ENCODE results near the gene SLC4A9.

Gene SLC4A9

GRCh38 chr5:140360101-140360500 lies at the start of gene SLC4A9:
Gene SLC4A9 (plus strand): TSS chr5:140360194. CDS start chr5:140360237, 43 bp downstream.
- DNase-seq (ENCODE audit: low read depth): no peak

- DNase-seq (ENCODE audit: low read depth): no peak
Observed at GRCh38 chr5:140310434-140310833, 49.6 kb upstream of the SLC4A9 start.

- no peak for DNase-seq (ENCODE audit: low read depth)
Observed at GRCh38 chr5:140311011-140311467, 49.0 kb upstream of the SLC4A9 start.

- DNase-seq (ENCODE audit: low read depth): no peak
Observed at GRCh38 chr5:140312067-140312790, 47.8 kb upstream of the SLC4A9 start.

GRCh38 chr5:140312791-140313189 lies 47.2 kb upstream of the SLC4A9 start:
- DNase-seq (ENCODE audit: low read depth): no peak

- no peak for DNase-seq (ENCODE audit: low read depth)
Observed at GRCh38 chr5:140317859-140318258, 42.1 kb upstream of the SLC4A9 start.

- no peak for DNase-seq (ENCODE audit: low read depth)
Observed at GRCh38 chr5:140318792-140319191, 41.2 kb upstream of the SLC4A9 start.

- DNase-seq (ENCODE audit: low read depth): no peak
Observed at GRCh38 chr5:140319833-140320232, 40.2 kb upstream of the SLC4A9 start.

GRCh38 chr5:140321796-140322195 lies 38.2 kb upstream of the SLC4A9 start:
- DNase-seq (ENCODE audit: low read depth): no peak

- no peak for DNase-seq (ENCODE audit: low read depth)
Observed at GRCh38 chr5:140322751-140323731, 37.0 kb upstream of the SLC4A9 start.

- DNase-seq (ENCODE audit: low read depth): no peak
Observed at GRCh38 chr5:140324041-140324600, 35.9 kb upstream of the SLC4A9 start.

GRCh38 chr5:140324617-140325241 lies 35.3 kb upstream of the SLC4A9 start:
- no peak for DNase-seq (ENCODE audit: low read depth)

GRCh38 chr5:140325486-140325885 lies 34.5 kb upstream of the SLC4A9 start:
- no peak for DNase-seq (ENCODE audit: low read depth)

- DNase-seq (ENCODE audit: low read depth): no peak
Observed at GRCh38 chr5:140327589-140327988, 32.4 kb upstream of the SLC4A9 start.

- DNase-seq (ENCODE audit: low read depth): no peak
Observed at GRCh38 chr5:140328036-140328764, 31.8 kb upstream of the SLC4A9 start.

GRCh38 chr5:140329739-140330481 lies 30.1 kb upstream of the SLC4A9 start:
- DNase-seq (ENCODE audit: low read depth): no peak

- no peak for DNase-seq (ENCODE audit: low read depth)
Observed at GRCh38 chr5:140331638-140332037, 28.4 kb upstream of the SLC4A9 start.

- DNase-seq (ENCODE audit: low read depth): no peak
Observed at GRCh38 chr5:140336388-140336787, 23.6 kb upstream of the SLC4A9 start.

- no peak for DNase-seq (ENCODE audit: low read depth)
Observed at GRCh38 chr5:140337880-140338279, 22.1 kb upstream of the SLC4A9 start.

GRCh38 chr5:140338336-140338735 lies 21.7 kb upstream of the SLC4A9 start:
- DNase-seq (ENCODE audit: low read depth): no peak

GRCh38 chr5:140338908-140339307 lies 21.1 kb upstream of the SLC4A9 start:
- no peak for DNase-seq (ENCODE audit: low read depth)

Data from stimulated activated CD8-positive, alpha-beta memory T cell treated with anti-CD3 and anti-CD28 coated beads, Interleukin-12 subunit alpha, Interleukin-12 subunit beta, amount 100 ng/mL, for 1 hour (primary cell).